Measurements from ENCODE around the gene CLPX. TPM values are rescaled to one million over a fixed set of nuclear protein-coding genes. Genes with fewer than 3 reads are reported as not detected.

CLPX gene
- total and polyA plus RNA-seq, 2 donors (not counting 1 experiment from before 2014, with no cell fraction given), result 16.6 to 54.5 TPM

DNA sequence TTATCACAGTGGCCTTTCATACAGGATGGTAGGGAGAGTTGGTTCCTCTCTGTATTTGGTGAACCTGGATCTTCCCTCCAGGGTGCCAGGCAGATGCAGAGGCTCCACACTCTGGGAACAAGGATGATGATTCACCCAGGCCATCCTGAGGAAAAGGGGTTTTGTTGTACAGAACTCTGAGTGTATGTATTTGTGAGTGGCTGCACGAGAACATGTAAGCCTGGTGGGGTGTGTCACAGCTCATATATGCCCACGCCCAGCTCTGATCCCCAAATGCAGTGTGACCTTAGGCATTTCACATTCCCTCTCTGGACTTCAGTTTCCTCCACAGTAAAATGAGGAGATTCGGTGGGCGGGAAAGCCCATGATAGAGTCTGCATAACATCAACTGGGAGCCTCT lies 37.7 kb upstream of the CLPX start:
- Histone ChIP-seq H3K27ac (ENCODE audit: low read length in 2 of 2) (no peak overlapping the region), H3K27me3 (replicated peaks in 1 of 4; ENCODE audit: control extremely low read depth in 1 of 4, control insufficient read depth in 3 of 4, insufficient read depth in 4 of 4, low read length in 3 of 4) (no peaks in the 10 kb centered on the region), H3K4me3 (ENCODE audit: control extremely low read depth in 1 of 5, extremely low read depth in 1 of 5, insufficient read depth in 1 of 5, low read depth in 2 of 5, low read length in 4 of 5) (no peak overlapping the region), H3K4me2 (replicated peaks; ENCODE audit: low read depth, low read length, poor library complexity, severe bottlenecking) (no peak overlapping the region), H3K9ac (ENCODE audit: low read length) (no peak overlapping the region), H3K9me3 (ENCODE audit: control extremely low read depth in 1 of 3, control insufficient read depth in 2 of 3, insufficient read depth in 1 of 3, low read length in 2 of 3) (no peaks in the 10 kb centered on the region), H3K36me3 (replicated peaks in 1 of 2; ENCODE audit: control extremely low read depth in 1 of 2, control insufficient read depth in 1 of 2, extremely low read depth in 1 of 2, insufficient read depth in 2 of 2, low read length in 1 of 2) (no peaks in the 10 kb centered on the region), H4K20me1 (ENCODE audit: control insufficient read depth, insufficient read depth, low read length, poor library complexity, severe bottlenecking) (no peaks in the 10 kb centered on the region), H3K79me2 (ENCODE audit: control insufficient read depth, insufficient read depth, low read length) (no peaks in the 10 kb centered on the region), H2AFZ (ENCODE audit: insufficient read depth, low read depth, low read length, poor library complexity, severe bottlenecking) (no peak overlapping the region), H3K4me1 (ENCODE audit: control insufficient read depth in 2 of 2, insufficient read depth in 2 of 2, low read length in 2 of 2) (no peaks in the 10 kb centered on the region)
- ChIA-PET CTCF (no interaction called here), POLR2A (no interaction called here)
- H3K27me3 Mint-ChIP-seq, result no peaks in the 10 kb centered on the region
- intact Hi-C loops (cut with micrococcal nuclease), result no loop called here
- H3K27ac Mint-ChIP-seq, result no peak overlapping the region
- no peaks in the 10 kb centered on the region for H3K4me1 Mint-ChIP-seq
- no peaks in the 10 kb centered on the region for H3K9me3 Mint-ChIP-seq (ENCODE audit: insufficient read depth)
- no peak overlapping the region for H3K4me3 Mint-ChIP-seq
- 98% methylated on average over 4 of the region's 4 CpGs for WGBS (ENCODE audit: insufficient coverage)
- ATAC-seq (ENCODE audit: low read depth) (no peak), DNase-seq (no peak)
- TF ChIP-seq EZH2 (IDR thresholded peaks at IDR 0.05; ENCODE audit: borderline replicate concordance, insufficient read depth, low read depth, low read length, poor library complexity, severe bottlenecking), result no peak
- TF ChIP-seq CTCF (IDR thresholded peaks at IDR 0.05), result no peak

DNA sequence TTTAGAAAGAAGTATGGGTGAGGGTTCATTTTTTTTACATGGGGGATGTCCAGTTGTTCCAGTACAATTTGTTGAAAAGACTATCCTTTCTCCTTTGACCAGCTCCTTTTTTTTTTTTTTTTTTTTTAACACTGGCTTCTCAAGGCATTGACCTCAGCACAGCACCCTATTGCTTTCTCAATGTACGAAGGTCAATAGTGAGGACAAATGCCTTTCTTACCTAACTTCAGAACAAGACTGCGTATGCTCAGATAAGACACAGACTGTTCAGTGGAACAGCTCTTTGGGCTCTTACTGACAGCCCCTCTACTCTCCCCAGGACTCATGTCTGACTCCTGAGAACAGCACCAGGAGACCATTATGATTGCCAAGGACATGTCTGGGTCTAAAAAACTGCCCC lies 36.6 kb upstream of the CLPX start:
- Mint-ChIP-seq H3K4me1 (no peaks in the 10 kb centered on the region), H3K27me3 (no peaks in the 10 kb centered on the region), H3K9me3 (ENCODE audit: insufficient read depth) (no peaks in the 10 kb centered on the region), H3K27ac (no peak overlapping the region), H3K4me3 (no peak overlapping the region)
- Histone ChIP-seq H3K79me2 (ENCODE audit: control insufficient read depth, insufficient read depth, low read length) (no peaks in the 10 kb centered on the region), H3K27ac (ENCODE audit: low read length in 2 of 2) (no peak overlapping the region), H3K4me3 (ENCODE audit: control extremely low read depth in 1 of 5, extremely low read depth in 1 of 5, insufficient read depth in 1 of 5, low read depth in 2 of 5, low read length in 4 of 5) (no peak overlapping the region), H3K9me3 (ENCODE audit: control extremely low read depth in 1 of 3, control insufficient read depth in 2 of 3, insufficient read depth in 1 of 3, low read length in 2 of 3) (no peaks in the 10 kb centered on the region), H3K27me3 (replicated peaks in 1 of 4; ENCODE audit: control extremely low read depth in 1 of 4, control insufficient read depth in 3 of 4, insufficient read depth in 4 of 4, low read length in 3 of 4) (no peaks in the 10 kb centered on the region), H3K9ac (ENCODE audit: low read length) (no peak overlapping the region), H3K4me1 (ENCODE audit: control insufficient read depth in 2 of 2, insufficient read depth in 2 of 2, low read length in 2 of 2) (no peaks in the 10 kb centered on the region), H2AFZ (ENCODE audit: insufficient read depth, low read depth, low read length, poor library complexity, severe bottlenecking) (no peak overlapping the region), H4K20me1 (ENCODE audit: control insufficient read depth, insufficient read depth, low read length, poor library complexity, severe bottlenecking) (no peaks in the 10 kb centered on the region), H3K4me2 (replicated peaks; ENCODE audit: low read depth, low read length, poor library complexity, severe bottlenecking) (no peak overlapping the region), H3K36me3 (replicated peaks in 1 of 2; ENCODE audit: control extremely low read depth in 1 of 2, control insufficient read depth in 1 of 2, extremely low read depth in 1 of 2, insufficient read depth in 2 of 2, low read length in 1 of 2) (no peaks in the 10 kb centered on the region)
- TF ChIP-seq CTCF (IDR thresholded peaks at IDR 0.05) (no peak), EZH2 (IDR thresholded peaks at IDR 0.05; ENCODE audit: borderline replicate concordance, insufficient read depth, low read depth, low read length, poor library complexity, severe bottlenecking) (no peak)
- ATAC-seq (ENCODE audit: low read depth) (no peak), DNase-seq (no peak)
- intact Hi-C loops (cut with micrococcal nuclease), result no loop called here
- 90% methylated on average over 2 of the region's 2 CpGs for WGBS (ENCODE audit: insufficient coverage)
- CTCF ChIA-PET, result interaction anchor here (0.6 kb wide), 2 partner anchors 20 to 215 kb away, joined by 4 to 6 read pairs; no protein-coding TSS in a partner anchor
- POLR2A ChIA-PET, result no interaction called here
